ENCODE measurements around the gene MDM2. TPM values are rescaled to one million over a fixed set of nuclear protein-coding genes. Genes with fewer than 3 reads are reported as not detected.

Gene MDM2
- total and polyA plus RNA-seq, 2 of the 13 experiments (the other 11 are each of a cell fraction or from before 2014, with no cell fraction given), result 29.3 to 314 TPM

DNA sequence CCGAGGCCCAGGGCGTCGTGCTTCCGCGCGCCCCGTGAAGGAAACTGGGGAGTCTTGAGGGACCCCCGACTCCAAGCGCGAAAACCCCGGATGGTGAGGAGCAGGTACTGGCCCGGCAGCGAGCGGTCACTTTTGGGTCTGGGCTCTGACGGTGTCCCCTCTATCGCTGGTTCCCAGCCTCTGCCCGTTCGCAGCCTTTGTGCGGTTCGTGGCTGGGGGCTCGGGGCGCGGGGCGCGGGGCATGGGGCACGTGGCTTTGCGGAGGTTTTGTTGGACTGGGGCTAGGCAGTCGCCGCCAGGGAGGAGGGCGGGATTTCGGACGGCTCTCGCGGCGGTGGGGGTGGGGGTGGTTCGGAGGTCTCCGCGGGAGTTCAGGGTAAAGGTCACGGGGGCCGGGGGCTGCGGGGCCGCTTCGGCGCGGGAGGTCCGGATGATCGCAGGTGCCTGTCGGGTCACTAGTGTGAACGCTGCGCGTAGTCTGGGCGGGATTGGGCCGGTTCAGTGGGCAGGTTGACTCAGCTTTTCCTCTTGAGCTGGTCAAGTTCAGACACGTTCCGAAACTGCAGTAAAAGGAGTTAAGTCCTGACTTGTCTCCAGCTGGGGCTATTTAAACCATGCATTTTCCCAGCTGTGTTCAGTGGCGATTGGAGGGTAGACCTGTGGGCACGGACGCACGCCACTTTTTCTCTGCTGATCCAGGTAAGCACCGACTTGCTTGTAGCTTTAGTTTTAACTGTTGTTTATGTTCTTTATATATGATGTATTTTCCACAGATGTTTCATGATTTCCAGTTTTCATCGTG is 612 bp downstream of the MDM2 start (continued):
- TF ChIP-seq ZBTB7A (CRISPR knock-in tag; IDR thresholded peaks at IDR 0.05) (peak; percentile 22; the same call in 1 of the 2 replicates), JDP2 (CRISPR knock-in tag; IDR thresholded peaks at IDR 0.05; ENCODE audit: borderline replicate concordance) (no peak; the same call in 1 of the 2 replicates), MATR3 (CRISPR knock-in tag; IDR thresholded peaks at IDR 0.05) (no peak), ZNF879 (CRISPR knock-in tag; IDR thresholded peaks at IDR 0.05) (peak; percentile 45; the same call in 1 of the 2 replicates), MED1 (CRISPR knock-in tag; IDR thresholded peaks at IDR 0.05) (peak; percentile 92), ZNF337 (CRISPR knock-in tag; IDR thresholded peaks at IDR 0.05; ENCODE audit: borderline replicate concordance, low read depth) (no peak), CBX5 (CRISPR knock-in tag; IDR thresholded peaks at IDR 0.05; ENCODE audit: borderline replicate concordance) (0 out of 2 replicates have a peak, but pooled peaks have one; percentile 47), ZNF782 (CRISPR knock-in tag; IDR thresholded peaks at IDR 0.05; ENCODE audit: borderline replicate concordance) (no peak; the same call in 1 of the 2 replicates), ZNF484 (CRISPR knock-in tag; IDR thresholded peaks at IDR 0.05; ENCODE audit: borderline replicate concordance, low read depth) (no peak), ZNF234 (CRISPR knock-in tag; conservative IDR thresholded peaks at IDR 0.05) (no peak), NONO (IDR thresholded peaks at IDR 0.05) (no peak), NONO (CRISPR knock-in tag; conservative IDR thresholded peaks at IDR 0.05) (0 out of 2 replicates have a peak, but pooled peaks have one; percentile 28), NCOA2 (CRISPR knock-in tag; IDR thresholded peaks at IDR 0.05) (peak; percentile 54), ZNF180 (CRISPR knock-in tag; IDR thresholded peaks at IDR 0.05; ENCODE audit: borderline replicate concordance, low read depth) (no peak), MAZ (IDR thresholded peaks at IDR 0.05; ENCODE audit: borderline replicate concordance, low read depth, low read length) (peak; percentile 68; the same call in 1 of the 2 replicates), MAZ (CRISPR knock-in tag; IDR thresholded peaks at IDR 0.05; ENCODE audit: low read depth) (peak; percentile 8; the same call in 1 of the 2 replicates), SIX4 (CRISPR knock-in tag; IDR thresholded peaks at IDR 0.05) (peak; percentile 45; the same call in 1 of the 2 replicates), RFX1 (IDR thresholded peaks at IDR 0.05) (no peak), ZNF253 (CRISPR knock-in tag; IDR thresholded peaks at IDR 0.05; ENCODE audit: borderline replicate concordance) (no peak), TEAD3 (CRISPR knock-in tag; optimal IDR thresholded peaks at IDR 0.05; ENCODE audit: borderline replicate concordance) (peak; percentile 57), ZNF232 (CRISPR knock-in tag; IDR thresholded peaks at IDR 0.05; ENCODE audit: borderline replicate concordance) (no peak; the same call in 1 of the 2 replicates), NCOA1 (CRISPR knock-in tag; IDR thresholded peaks at IDR 0.05) (no peak), YEATS2 (CRISPR knock-in tag; IDR thresholded peaks at IDR 0.05; ENCODE audit: borderline replicate concordance) (peak; percentile 50)
- TF ChIP-seq, protein P1, sequence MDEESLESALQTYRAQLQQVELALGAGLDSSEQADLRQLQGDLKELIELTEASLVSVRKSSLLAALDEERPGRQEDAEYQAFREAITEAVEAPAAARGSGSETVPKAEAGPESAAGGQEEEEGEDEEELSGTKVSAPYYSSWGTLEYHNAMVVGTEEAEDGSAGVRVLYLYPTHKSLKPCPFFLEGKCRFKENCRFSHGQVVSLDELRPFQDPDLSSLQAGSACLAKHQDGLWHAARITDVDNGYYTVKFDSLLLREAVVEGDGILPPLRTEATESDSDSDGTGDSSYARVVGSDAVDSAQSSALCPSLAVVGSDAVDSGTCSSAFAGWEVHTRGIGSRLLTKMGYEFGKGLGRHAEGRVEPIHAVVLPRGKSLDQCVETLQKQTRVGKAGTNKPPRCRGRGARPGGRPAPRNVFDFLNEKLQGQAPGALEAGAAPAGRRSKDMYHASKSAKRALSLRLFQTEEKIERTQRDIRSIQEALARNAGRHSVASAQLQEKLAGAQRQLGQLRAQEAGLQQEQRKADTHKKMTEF (CRISPR knock-in tag; IDR thresholded peaks at IDR 0.05), result peak; percentile 30; the same call in 1 of the 2 replicates
- TF ChIP-seq, protein P2, sequence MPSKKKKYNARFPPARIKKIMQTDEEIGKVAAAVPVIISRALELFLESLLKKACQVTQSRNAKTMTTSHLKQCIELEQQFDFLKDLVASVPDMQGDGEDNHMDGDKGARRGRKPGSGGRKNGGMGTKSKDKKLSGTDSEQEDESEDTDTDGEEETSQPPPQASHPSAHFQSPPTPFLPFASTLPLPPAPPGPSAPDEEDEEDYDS (CRISPR knock-in tag; IDR thresholded peaks at IDR 0.05), result peak; percentile 94
- TF ChIP-seq, protein P3, sequence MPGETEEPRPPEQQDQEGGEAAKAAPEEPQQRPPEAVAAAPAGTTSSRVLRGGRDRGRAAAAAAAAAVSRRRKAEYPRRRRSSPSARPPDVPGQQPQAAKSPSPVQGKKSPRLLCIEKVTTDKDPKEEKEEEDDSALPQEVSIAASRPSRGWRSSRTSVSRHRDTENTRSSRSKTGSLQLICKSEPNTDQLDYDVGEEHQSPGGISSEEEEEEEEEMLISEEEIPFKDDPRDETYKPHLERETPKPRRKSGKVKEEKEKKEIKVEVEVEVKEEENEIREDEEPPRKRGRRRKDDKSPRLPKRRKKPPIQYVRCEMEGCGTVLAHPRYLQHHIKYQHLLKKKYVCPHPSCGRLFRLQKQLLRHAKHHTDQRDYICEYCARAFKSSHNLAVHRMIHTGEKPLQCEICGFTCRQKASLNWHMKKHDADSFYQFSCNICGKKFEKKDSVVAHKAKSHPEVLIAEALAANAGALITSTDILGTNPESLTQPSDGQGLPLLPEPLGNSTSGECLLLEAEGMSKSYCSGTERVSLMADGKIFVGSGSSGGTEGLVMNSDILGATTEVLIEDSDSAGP (CRISPR knock-in tag; IDR thresholded peaks at IDR 0.05; ENCODE audit: borderline replicate concordance), result no peak; the same call in 1 of the 2 replicates
- TF ChIP-seq, protein P4, sequence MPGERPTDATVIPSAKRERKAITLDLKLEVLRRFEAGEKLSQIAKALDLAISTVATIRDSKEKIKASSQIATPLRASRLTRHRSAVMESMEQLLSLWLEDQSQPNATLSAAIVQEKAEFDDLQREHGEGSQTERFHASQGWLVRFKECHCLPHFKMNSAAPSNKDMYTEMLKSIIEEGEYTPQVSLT (CRISPR knock-in tag; IDR thresholded peaks at IDR 0.05; ENCODE audit: borderline replicate concordance, low read depth), result no peak

All from HepG2 (cell line).